ENCODE results near the gene NIN.
"Not testable (repeated sequence)": the region's sequence is repeated elsewhere in the genome, so short reads cannot be mapped to it uniquely, and the experiment has no call there.

Gene NIN

GRCh38 chr14:50719911-50720759 lies 110.8 kb downstream of the NIN start:
- Mint-ChIP-seq H3K9me3 (ENCODE audit: low read depth) (no peaks in the 10 kb centered on the region), H3K27ac (peak overlapping the region; percentile 41), H3K4me3 (no peak overlapping the region), H3K27me3 (no peaks in the 10 kb centered on the region), H3K36me3 (peaks cover 12% of the 10 kb centered on the region), H3K4me1 (ENCODE audit: low read depth) (peaks cover 7% of the 10 kb centered on the region)

GRCh38 chr14:50718949-50719348 lies 112.0 kb downstream of the NIN start:
- H3K36me3 Mint-ChIP-seq = peaks cover 7% of the 10 kb centered on the region
- no peak overlapping the region for H3K27ac Mint-ChIP-seq
- no peaks in the 10 kb centered on the region for H3K9me3 Mint-ChIP-seq (ENCODE audit: low read depth)
- no peaks in the 10 kb centered on the region for H3K27me3 Mint-ChIP-seq
- no peak overlapping the region for H3K4me3 Mint-ChIP-seq
- peaks cover 1% of the 10 kb centered on the region for H3K4me1 Mint-ChIP-seq (ENCODE audit: low read depth)

DNA sequence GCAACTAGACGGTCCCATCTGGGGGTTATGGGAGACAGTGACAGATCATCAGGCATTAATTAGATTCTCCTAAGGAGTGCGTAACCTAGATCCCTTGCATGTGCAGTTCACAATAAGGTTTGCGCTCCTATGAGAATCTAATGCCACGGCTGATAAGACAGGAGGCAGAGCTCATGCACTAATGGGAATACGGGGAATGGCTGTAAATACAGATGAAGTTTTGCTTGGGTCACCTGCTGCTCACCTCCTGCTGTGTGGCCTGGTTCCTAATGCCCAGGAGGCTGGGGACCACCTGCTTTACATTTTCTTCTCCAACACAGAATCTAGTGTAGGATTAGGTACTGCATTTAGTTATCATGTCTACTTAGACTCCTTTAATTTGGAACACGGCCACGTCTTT lies 113.2 kb downstream of the NIN start:
- H3K4me1 Mint-ChIP-seq (ENCODE audit: low read depth) = peaks cover 1% of the 10 kb centered on the region
- H3K27ac Mint-ChIP-seq = no peak overlapping the region
- H3K27me3 Mint-ChIP-seq = no peaks in the 10 kb centered on the region
- no peak overlapping the region for H3K4me3 Mint-ChIP-seq
- H3K9me3 Mint-ChIP-seq (ENCODE audit: low read depth) = no peaks in the 10 kb centered on the region
- peaks cover 4% of the 10 kb centered on the region for H3K36me3 Mint-ChIP-seq

- Mint-ChIP-seq H3K36me3 (no peaks in the 10 kb centered on the region), H3K4me1 (ENCODE audit: low read depth) (no peaks in the 10 kb centered on the region), H3K27ac (no peak overlapping the region), H3K27me3 (no peaks in the 10 kb centered on the region), H3K4me3 (no peak overlapping the region), H3K9me3 (ENCODE audit: low read depth) (no peaks in the 10 kb centered on the region)
These were observed 116.4 kb downstream of the NIN start for GRCh38 chr14:50714450-50715073.

DNA sequence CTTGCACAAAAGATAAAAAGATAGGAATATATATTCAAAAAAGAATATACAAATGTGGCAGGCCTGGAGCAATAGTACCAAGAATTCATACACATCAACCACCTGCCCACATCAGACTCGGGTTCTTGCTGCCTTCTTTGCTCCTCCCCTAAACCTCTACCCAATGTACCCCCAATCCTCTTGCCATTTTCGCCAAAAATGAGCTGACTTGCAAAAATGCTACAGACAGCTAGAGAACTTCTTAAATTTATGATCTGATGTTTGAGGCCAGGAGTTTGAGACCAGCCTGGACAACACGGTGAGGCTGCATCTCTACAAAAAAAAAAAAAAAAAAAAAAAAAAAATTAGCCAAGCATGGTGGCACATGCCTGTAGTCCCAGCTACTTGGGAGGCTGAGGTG lies 119.9 kb downstream of the NIN start:
- no peaks in the 10 kb centered on the region for H3K9me3 Mint-ChIP-seq (ENCODE audit: low read depth)
- no peaks in the 10 kb centered on the region for H3K36me3 Mint-ChIP-seq
- H3K27ac Mint-ChIP-seq = no peak overlapping the region
- no peaks in the 10 kb centered on the region for H3K4me1 Mint-ChIP-seq (ENCODE audit: low read depth)
- no peak overlapping the region for H3K4me3 Mint-ChIP-seq
- H3K27me3 Mint-ChIP-seq = peaks cover 1% of the 10 kb centered on the region

DNA sequence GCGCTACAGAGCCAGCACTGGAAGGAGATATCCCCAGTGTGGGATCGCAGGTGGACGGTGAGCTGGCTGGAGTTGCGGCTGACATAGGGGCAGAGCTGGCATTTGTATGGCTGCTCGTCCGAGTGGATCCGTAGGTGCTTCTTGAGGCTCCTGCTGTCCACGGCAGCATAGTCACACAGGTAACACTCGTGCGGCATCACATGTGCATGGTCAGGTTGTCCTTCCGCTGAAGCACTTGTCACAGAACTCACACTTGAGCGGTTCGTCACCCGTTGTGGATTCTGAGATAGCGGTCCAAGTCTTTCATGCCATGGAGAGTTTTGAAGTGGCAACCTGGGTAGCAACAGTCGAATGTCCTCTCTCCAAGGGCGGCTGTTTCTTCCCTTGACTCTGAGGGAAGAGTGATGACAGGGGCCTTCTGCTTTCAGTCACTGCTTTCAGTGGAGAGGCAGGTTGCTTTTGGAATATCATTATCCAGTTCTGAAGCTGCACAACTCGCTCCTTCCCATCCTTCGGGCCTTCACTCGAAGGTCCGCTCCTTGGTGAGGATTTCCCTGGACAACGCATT lies 125.9 kb downstream of the NIN start:
- H3K4me3 Mint-ChIP-seq = no peak overlapping the region
- no peak overlapping the region for H3K27ac Mint-ChIP-seq
- H3K4me1 Mint-ChIP-seq (ENCODE audit: low read depth) = no peaks in the 10 kb centered on the region
- no peaks in the 10 kb centered on the region for H3K36me3 Mint-ChIP-seq
- H3K9me3 Mint-ChIP-seq (ENCODE audit: low read depth) = no peaks in the 10 kb centered on the region
- H3K27me3 Mint-ChIP-seq = peaks cover 6% of the 10 kb centered on the region

GRCh38 chr14:50704454-50705010 lies 126.4 kb downstream of the NIN start:
- Mint-ChIP-seq H3K27me3 (peaks cover 6% of the 10 kb centered on the region), H3K27ac (no peak overlapping the region), H3K4me3 (no peak overlapping the region), H3K9me3 (ENCODE audit: low read depth) (no peaks in the 10 kb centered on the region), H3K36me3 (no peaks in the 10 kb centered on the region), H3K4me1 (ENCODE audit: low read depth) (no peaks in the 10 kb centered on the region)

GRCh38 chr14:50697659-50698290 lies 133.2 kb downstream of the NIN start:
- no peak overlapping the region for H3K27ac Mint-ChIP-seq
- H3K27me3 Mint-ChIP-seq = peaks cover 2% of the 10 kb centered on the region
- no peak overlapping the region for H3K4me3 Mint-ChIP-seq
- peaks cover 4% of the 10 kb centered on the region for H3K9me3 Mint-ChIP-seq (ENCODE audit: low read depth)
- H3K4me1 Mint-ChIP-seq (ENCODE audit: low read depth) = no peaks in the 10 kb centered on the region
- peaks cover 5% of the 10 kb centered on the region for H3K36me3 Mint-ChIP-seq

DNA sequence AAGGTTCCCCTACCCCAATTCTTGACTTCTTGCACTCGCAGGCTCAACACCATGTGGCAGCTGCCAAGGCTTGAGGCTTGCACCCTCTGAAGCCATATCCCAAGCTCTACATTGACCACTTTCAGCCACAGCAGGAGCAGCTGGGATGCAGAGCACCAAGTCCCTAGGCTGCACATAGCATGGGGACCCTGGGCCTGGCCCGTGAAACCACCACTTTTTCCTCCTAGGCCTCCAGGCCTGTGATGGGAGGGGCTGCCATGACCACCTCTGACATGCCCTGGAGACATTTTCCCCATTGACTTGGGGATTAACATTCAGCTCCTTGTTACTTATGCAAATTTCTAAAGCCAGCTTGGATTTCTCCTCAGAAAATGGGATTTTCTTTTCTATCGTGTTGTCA lies 136.7 kb downstream of the NIN start:
- not testable (repeated sequence) for H3K27ac Mint-ChIP-seq; H3K4me1 Mint-ChIP-seq (ENCODE audit: low read depth); H3K4me3 Mint-ChIP-seq; H3K9me3 Mint-ChIP-seq (ENCODE audit: low read depth); H3K36me3 Mint-ChIP-seq; H3K27me3 Mint-ChIP-seq

GRCh38 chr14:50688875-50689274 lies 142.1 kb downstream of the NIN start:
- Mint-ChIP-seq H3K9me3 (ENCODE audit: low read depth) (peaks cover 10% of the 10 kb centered on the region), H3K36me3 (peaks cover 6% of the 10 kb centered on the region), H3K27ac (no peak overlapping the region), H3K4me3 (no peak overlapping the region), H3K27me3 (no peaks in the 10 kb centered on the region), H3K4me1 (ENCODE audit: low read depth) (no peaks in the 10 kb centered on the region)

DNA sequence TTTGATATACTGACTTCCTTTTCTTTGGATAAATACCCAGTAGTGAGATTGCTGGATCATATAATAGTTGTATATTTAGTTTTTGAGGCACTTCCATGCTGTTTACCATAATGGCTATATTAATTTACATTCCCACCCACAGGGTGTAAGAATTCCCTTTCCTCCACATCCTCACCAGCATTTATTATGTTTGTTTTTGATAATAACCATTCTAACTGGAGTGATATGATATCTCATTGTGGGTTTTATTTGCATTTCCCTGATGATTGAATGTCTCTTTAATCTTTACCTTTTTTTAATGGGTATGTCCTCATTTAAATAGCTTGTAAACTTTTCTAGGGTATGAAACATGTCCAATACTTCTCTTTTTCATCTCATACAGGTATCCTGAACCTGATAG lies 151.3 kb downstream of the NIN start:
- H3K27me3 Mint-ChIP-seq = no peaks in the 10 kb centered on the region
- peaks cover 15% of the 10 kb centered on the region for H3K4me1 Mint-ChIP-seq (ENCODE audit: low read depth)
- H3K9me3 Mint-ChIP-seq (ENCODE audit: low read depth) = no peaks in the 10 kb centered on the region
- H3K36me3 Mint-ChIP-seq = no peaks in the 10 kb centered on the region
- H3K27ac Mint-ChIP-seq = no peak overlapping the region
- no peak overlapping the region for H3K4me3 Mint-ChIP-seq

GRCh38 chr14:50678163-50678562 lies 152.8 kb downstream of the NIN start:
- H3K27me3 Mint-ChIP-seq = no peaks in the 10 kb centered on the region
- no peaks in the 10 kb centered on the region for H3K9me3 Mint-ChIP-seq (ENCODE audit: low read depth)
- H3K36me3 Mint-ChIP-seq = no peaks in the 10 kb centered on the region
- peaks cover 15% of the 10 kb centered on the region for H3K4me1 Mint-ChIP-seq (ENCODE audit: low read depth)
- H3K27ac Mint-ChIP-seq = no peak overlapping the region
- H3K4me3 Mint-ChIP-seq = peak overlapping the region; percentile 4

- Mint-ChIP-seq H3K27me3 (no peaks in the 10 kb centered on the region), H3K4me3 (peak overlapping the region; percentile 73), H3K36me3 (no peaks in the 10 kb centered on the region), H3K9me3 (ENCODE audit: low read depth) (no peaks in the 10 kb centered on the region), H3K27ac (peak overlapping the region; percentile 52), H3K4me1 (ENCODE audit: low read depth) (peaks cover 15% of the 10 kb centered on the region)
These were observed 153.4 kb downstream of the NIN start for GRCh38 chr14:50677527-50678063.

DNA sequence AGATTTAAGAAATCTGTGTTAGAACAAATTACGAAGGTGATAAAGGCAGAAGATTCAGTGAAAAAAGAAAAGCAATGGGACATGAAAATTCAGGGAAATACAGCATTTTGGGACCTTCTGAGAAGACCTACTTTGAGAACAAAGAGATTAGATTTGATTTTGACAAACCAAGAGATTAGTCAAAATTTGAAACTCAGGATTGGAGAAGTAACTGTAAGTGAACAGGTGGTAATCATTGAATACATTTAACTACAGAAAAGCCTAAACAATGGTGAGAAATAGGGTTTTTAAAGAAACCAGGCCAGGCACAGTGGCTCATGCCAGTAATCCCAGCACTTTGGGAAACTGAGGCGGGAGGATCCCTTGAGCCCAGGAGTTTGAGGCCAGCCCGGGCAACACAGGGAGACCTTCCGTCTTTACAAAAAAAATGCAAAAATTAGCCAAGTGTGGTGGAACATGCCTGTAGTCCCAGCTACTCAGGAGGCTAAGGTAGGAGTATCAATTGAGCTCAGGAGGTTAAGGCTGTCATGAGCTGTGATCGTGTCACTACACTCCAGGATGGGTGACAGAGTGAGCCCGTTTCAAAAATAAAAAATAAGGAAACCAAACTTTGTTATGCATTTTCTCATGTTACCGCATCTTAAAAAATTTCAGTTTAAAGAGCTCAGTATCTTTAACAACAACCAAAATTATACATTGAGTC lies 154.0 kb downstream of the NIN start:
- Mint-ChIP-seq H3K27me3 (no peaks in the 10 kb centered on the region), H3K9me3 (ENCODE audit: low read depth) (no peaks in the 10 kb centered on the region), H3K36me3 (no peaks in the 10 kb centered on the region), H3K4me1 (ENCODE audit: low read depth) (peaks cover 15% of the 10 kb centered on the region), H3K4me3 (peak overlapping the region; percentile 73), H3K27ac (peak overlapping the region; percentile 52)
